ENCODE results near the gene PTGR1. TPM values are rescaled to one million over a fixed set of nuclear protein-coding genes. Genes with fewer than 3 reads are reported as not detected.

Gene PTGR1
- total and polyA plus RNA-seq, 2 experiments from 2014 or later, result 65.2 to 99.5 TPM

GRCh38 chr9:111630964-111631213 lies 31.4 kb upstream of the PTGR1 start:
- peak overlapping the region; percentile 19 for H3K27ac ChIP-seq
- H3F3A ChIP-seq (ENCODE audit: insufficient read depth), result no peaks in the 10 kb centered on the region
- peak overlapping the region; percentile 95 for H3K9ac ChIP-seq
- H3K36me3 ChIP-seq (ENCODE audit: low read depth), result no peaks in the 10 kb centered on the region
- peak overlapping the region; percentile 91 for H3K4me2 ChIP-seq (ENCODE audit: unreplicated experiment)
- H3K4me1 ChIP-seq (ENCODE audit: insufficient read depth), result peaks cover 35% of the 10 kb centered on the region
- no peaks in the 10 kb centered on the region for H3K9me2 ChIP-seq (ENCODE audit: insufficient read depth)
- peaks cover 47% of the 10 kb centered on the region for H3K79me2 ChIP-seq (ENCODE audit: insufficient read depth)
- in situ Hi-C loops (cut with MboI), result no loop called here
- peak overlapping the region; percentile 89 for H3K4me3 ChIP-seq
- H2AFZ ChIP-seq, result peak overlapping the region; percentile 99
- no peaks in the 10 kb centered on the region for H3K27me3 ChIP-seq (replicated peaks; ENCODE audit: insufficient read depth)
- TF ChIP-seq EZH2 (IDR thresholded peaks at IDR 0.05; ENCODE audit: insufficient read depth, poor library complexity, severe bottlenecking), result no peak
- no peak for TF ChIP-seq EZH2phosphoT487 (IDR thresholded peaks at IDR 0.05; ENCODE audit: insufficient read depth, low read depth)
- H3K9me3 ChIP-seq (ENCODE audit: low read depth), result no peaks in the 10 kb centered on the region
- DNase-seq, result no peak
- H4K20me1 ChIP-seq (ENCODE audit: insufficient read depth), result peaks cover 18% of the 10 kb centered on the region
- 0 to 1% methylated on average over 13 to 14 of the region's 14 CpGs for WGBS, 2 experiments (ENCODE audit: low coverage in 1 of 2, low lambda C conversion rate in 2 of 2, missing lambda C conversion rate in 2 of 2)

GRCh38 chr9:111630182-111630963 lies 30.9 kb upstream of the PTGR1 start:
- H4K20me1 ChIP-seq (ENCODE audit: insufficient read depth), result peaks cover 18% of the 10 kb centered on the region
- peak overlapping the region; percentile 99 for H2AFZ ChIP-seq
- H3F3A ChIP-seq (ENCODE audit: insufficient read depth), result no peaks in the 10 kb centered on the region
- peak overlapping the region; percentile 19 for H3K27ac ChIP-seq
- no peak for DNase-seq
- peak overlapping the region; percentile 89 for H3K4me3 ChIP-seq
- H3K9me3 ChIP-seq (ENCODE audit: low read depth), result no peaks in the 10 kb centered on the region
- no peaks in the 10 kb centered on the region for H3K27me3 ChIP-seq (replicated peaks; ENCODE audit: insufficient read depth)
- H3K9ac ChIP-seq, result peak overlapping the region; percentile 95
- H3K4me2 ChIP-seq (ENCODE audit: unreplicated experiment), result peak overlapping the region; percentile 91
- H3K9me2 ChIP-seq (ENCODE audit: insufficient read depth), result no peaks in the 10 kb centered on the region
- peaks cover 32% of the 10 kb centered on the region for H3K4me1 ChIP-seq (ENCODE audit: insufficient read depth)
- in situ Hi-C loops (cut with MboI), result no loop called here
- peaks cover 41% of the 10 kb centered on the region for H3K79me2 ChIP-seq (ENCODE audit: insufficient read depth)
- TF ChIP-seq EZH2phosphoT487 (IDR thresholded peaks at IDR 0.05; ENCODE audit: insufficient read depth, low read depth) (no peak), EZH2 (IDR thresholded peaks at IDR 0.05; ENCODE audit: insufficient read depth, poor library complexity, severe bottlenecking) (no peak)
- 6% methylated on average over 17 of the region's 17 CpGs for WGBS, 2 experiments (ENCODE audit: low coverage in 1 of 2, low lambda C conversion rate in 2 of 2, missing lambda C conversion rate in 2 of 2)
- no peaks in the 10 kb centered on the region for H3K36me3 ChIP-seq (ENCODE audit: low read depth)

GRCh38 chr9:111628411-111628810 lies 29.0 kb upstream of the PTGR1 start:
- no peak for TF ChIP-seq EZH2 (IDR thresholded peaks at IDR 0.05; ENCODE audit: insufficient read depth, poor library complexity, severe bottlenecking)
- TF ChIP-seq EZH2phosphoT487 (IDR thresholded peaks at IDR 0.05; ENCODE audit: insufficient read depth, low read depth), result no peak
- 65 to 70% methylated on average over 7 of the region's 7 CpGs for WGBS, 2 experiments (ENCODE audit: low coverage in 1 of 2, low lambda C conversion rate in 2 of 2, missing lambda C conversion rate in 2 of 2)

GRCh38 chr9:111627260-111627963 lies 28.0 kb upstream of the PTGR1 start:
- H3K9me3 ChIP-seq (ENCODE audit: low read depth), result no peaks in the 10 kb centered on the region
- H3K4me2 ChIP-seq (ENCODE audit: unreplicated experiment), result no peak overlapping the region
- no peak overlapping the region for H3K27ac ChIP-seq
- TF ChIP-seq EZH2phosphoT487 (IDR thresholded peaks at IDR 0.05; ENCODE audit: insufficient read depth, low read depth) (no peak), EZH2 (IDR thresholded peaks at IDR 0.05; ENCODE audit: insufficient read depth, poor library complexity, severe bottlenecking) (no peak)
- peaks cover 12% of the 10 kb centered on the region for H3K79me2 ChIP-seq (ENCODE audit: insufficient read depth)
- H2AFZ ChIP-seq, result no peak overlapping the region
- in situ Hi-C loops (cut with MboI), result no loop called here
- 59 to 66% methylated on average over 7 of the region's 7 CpGs for WGBS, 2 experiments (ENCODE audit: low coverage in 1 of 2, low lambda C conversion rate in 2 of 2, missing lambda C conversion rate in 2 of 2)
- H3K4me3 ChIP-seq, result no peak overlapping the region
- H3K9me2 ChIP-seq (ENCODE audit: insufficient read depth), result no peaks in the 10 kb centered on the region
- H3K9ac ChIP-seq, result no peak overlapping the region
- no peaks in the 10 kb centered on the region for H3K36me3 ChIP-seq (ENCODE audit: low read depth)
- H4K20me1 ChIP-seq (ENCODE audit: insufficient read depth), result no peaks in the 10 kb centered on the region
- H3F3A ChIP-seq (ENCODE audit: insufficient read depth), result peaks cover 12% of the 10 kb centered on the region; the same call in 1 of the 2 replicates
- peaks cover 10% of the 10 kb centered on the region for H3K4me1 ChIP-seq (ENCODE audit: insufficient read depth)
- DNase-seq, result no peak
- H3K27me3 ChIP-seq (replicated peaks; ENCODE audit: insufficient read depth), result no peaks in the 10 kb centered on the region

More at GRCh38 chr9:111628411-111628810, 29.0 kb upstream of the PTGR1 start:
- Histone ChIP-seq H3K36me3 (ENCODE audit: low read depth) (no peaks in the 10 kb centered on the region), H3K27ac (no peak overlapping the region), H3K79me2 (ENCODE audit: insufficient read depth) (peaks cover 22% of the 10 kb centered on the region), H3K9me3 (ENCODE audit: low read depth) (no peaks in the 10 kb centered on the region), H3K4me3 (no peak overlapping the region), H3K4me2 (ENCODE audit: unreplicated experiment) (no peak overlapping the region), H3F3A (ENCODE audit: insufficient read depth) (0 out of 2 replicates have a peak, but pooled peaks cover 2% of the 10 kb centered on the region), H4K20me1 (ENCODE audit: insufficient read depth) (peaks cover 3% of the 10 kb centered on the region; the same call in 1 of the 2 replicates), H3K27me3 (replicated peaks; ENCODE audit: insufficient read depth) (no peaks in the 10 kb centered on the region), H3K9ac (no peak overlapping the region), H3K4me1 (ENCODE audit: insufficient read depth) (peaks cover 13% of the 10 kb centered on the region), H3K9me2 (ENCODE audit: insufficient read depth) (no peaks in the 10 kb centered on the region), H2AFZ (no peak overlapping the region)
- in situ Hi-C loops (cut with MboI), result no loop called here
- no peak for DNase-seq
